Glomerular visceral epithelial cell (primary cell): ENCODE measurements around the gene RARS1.
"Not testable (repeated sequence)": the region's sequence is repeated elsewhere in the genome, so short reads cannot be mapped to it uniquely, and the experiment has no call there.

ENCODE experiments used
- DNase-seq: peaks from one replicate; pipeline ENCODE4 v3.0.0-alpha.2; 2016; ENCODE audit errors: extremely low spot score

Gene RARS1

DNA sequence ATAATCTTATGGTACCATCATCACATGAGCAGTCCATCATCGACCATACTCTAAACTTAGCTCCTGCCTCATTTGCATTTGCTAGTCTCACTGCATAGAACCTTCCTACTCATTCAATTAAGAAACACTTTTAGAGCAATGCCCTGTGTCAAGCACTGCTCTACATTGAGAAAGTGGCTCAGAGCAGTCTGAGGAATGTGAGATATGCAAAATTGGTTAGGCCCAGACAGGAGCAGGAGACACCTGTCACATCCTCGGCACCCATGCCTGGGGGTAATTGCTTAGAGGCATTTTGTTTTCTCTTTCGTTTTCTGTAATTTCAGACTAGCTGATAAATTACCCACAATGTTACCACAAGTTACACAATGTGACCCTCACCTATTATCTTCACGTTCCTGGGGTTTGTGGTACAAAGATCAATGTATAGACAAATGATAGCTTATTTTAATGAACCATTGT is 4.9 kb upstream of the RARS1 start:
- DNase-seq, result no peak

- DNase-seq, result no peak
Observed at GRCh38 chr5:168482361-168482760, 3.9 kb upstream of the RARS1 start.

DNA sequence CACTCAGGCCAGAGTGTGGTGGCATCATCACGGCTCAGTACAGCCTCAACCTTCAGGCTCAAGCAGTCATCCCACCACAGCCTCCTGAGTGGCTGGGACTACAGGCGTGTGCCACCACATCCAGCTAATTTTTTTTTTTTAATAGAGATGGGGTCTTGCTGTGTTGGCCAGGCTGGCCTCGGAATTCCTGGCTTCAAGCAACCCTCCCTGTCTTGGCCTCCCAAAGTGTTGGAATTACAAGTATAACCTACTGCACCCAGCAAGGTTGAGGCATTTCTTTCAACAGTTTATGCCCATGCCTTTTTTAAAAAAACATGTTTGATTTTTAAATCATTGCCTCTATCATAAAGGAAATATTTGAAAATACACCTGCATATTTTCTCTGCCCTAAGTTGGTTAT is 2.8 kb downstream of the RARS1 start:
- DNase-seq, result no peak

GRCh38 chr5:168494057-168494555 is 7.8 kb downstream of the RARS1 start:
- no peak for DNase-seq

- DNase-seq, result no peak
Observed at GRCh38 chr5:168502563-168503237, 16.4 kb downstream of the RARS1 start.

- no peak for DNase-seq
Observed at GRCh38 chr5:168513861-168514428, 27.7 kb downstream of the RARS1 start.

DNA sequence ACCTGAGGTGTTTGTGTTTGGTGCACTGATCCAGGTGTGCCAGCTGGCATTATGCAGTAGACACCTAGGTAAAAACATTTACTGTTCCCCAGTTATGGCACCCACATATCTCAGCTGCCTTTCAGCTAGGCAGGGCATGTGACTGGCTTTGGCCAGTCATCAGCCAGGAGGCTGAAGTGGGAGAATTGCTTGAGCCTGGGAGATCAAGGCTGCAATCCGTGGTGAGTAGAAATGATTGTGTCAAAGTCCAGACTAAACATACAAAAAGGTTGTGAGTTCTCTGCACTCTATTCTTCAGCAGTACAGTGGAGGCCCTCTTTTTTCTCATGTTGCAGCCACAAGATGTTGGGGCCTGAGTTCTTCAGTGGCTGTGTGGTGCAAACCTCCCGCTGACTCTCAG is 39.6 kb downstream of the RARS1 start:
- DNase-seq, result no peak

DNA sequence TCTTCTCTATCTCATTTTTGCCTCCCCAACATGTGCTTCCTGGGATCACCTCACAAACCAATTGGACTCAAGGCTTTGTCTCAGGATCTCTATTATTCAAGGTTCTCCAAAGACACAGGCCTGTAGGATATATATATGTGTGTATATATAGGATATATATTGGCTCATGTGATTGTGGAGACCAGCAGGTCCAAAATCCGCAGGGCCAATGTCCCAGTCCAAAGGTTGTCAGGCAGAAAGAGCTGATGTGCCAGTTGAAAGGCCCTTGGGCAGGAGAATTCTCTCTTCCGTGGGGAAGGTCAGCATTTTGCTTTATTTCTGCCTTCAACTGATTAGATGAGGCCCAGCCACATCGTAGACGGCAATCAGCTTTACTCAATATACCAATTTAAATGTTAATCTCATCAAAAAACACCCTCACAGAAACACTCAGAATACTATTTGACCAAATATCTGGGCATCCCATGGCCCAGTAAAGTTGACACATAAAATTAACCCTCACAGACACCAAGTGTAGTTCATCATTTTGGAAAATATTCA is 41.6 kb downstream of the RARS1 start:
- no peak for DNase-seq

DNA sequence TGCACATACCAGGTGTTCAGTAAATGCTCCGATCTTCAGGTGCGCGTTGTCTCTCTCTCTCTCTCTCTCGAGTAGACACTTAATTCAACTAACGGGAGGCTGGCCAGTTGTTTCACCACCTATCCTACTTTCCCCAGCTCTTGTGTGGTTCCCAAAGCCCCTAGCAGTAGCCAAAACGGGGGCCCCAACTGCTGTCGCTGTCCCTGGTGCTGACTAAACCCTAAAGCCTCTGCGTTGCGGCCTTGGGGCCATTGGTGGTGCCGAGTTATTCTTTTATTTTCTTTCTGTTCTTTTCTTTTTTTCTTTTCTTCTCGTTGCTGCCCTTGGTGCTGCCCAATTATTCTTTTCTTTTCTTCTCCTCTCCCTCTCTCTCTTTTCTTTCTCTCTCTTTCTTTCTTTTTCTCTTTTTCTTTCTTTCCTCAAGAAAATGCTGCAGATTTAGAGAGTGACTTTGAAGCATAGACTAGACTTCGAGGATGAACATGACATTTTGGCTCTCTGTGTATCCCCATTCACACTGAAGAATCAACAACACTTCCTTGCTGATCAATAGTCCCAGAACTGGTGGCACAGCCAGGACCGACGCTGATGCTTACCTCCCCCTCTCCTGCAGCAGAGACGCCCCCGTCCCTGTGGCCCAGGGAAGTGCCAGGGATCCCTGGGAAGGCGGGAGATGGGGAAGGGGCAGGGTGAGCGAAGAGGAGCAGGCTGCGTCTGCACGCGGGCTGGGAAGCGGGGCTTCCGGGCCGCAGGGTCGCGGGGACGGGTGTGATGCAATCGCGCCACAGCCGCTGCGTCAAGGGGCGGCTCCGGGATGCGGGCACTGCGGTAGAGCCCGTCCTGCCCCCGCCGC is 42.5 kb downstream of the RARS1 start, which contains the start of gene FBLL1:
Gene FBLL1, plus strand, starts transcription at position 785 of the 853 bp plus-strand sequence. CDS start 200 bp downstream, outside the sequence.
- DNase-seq, result no peak

DNA sequence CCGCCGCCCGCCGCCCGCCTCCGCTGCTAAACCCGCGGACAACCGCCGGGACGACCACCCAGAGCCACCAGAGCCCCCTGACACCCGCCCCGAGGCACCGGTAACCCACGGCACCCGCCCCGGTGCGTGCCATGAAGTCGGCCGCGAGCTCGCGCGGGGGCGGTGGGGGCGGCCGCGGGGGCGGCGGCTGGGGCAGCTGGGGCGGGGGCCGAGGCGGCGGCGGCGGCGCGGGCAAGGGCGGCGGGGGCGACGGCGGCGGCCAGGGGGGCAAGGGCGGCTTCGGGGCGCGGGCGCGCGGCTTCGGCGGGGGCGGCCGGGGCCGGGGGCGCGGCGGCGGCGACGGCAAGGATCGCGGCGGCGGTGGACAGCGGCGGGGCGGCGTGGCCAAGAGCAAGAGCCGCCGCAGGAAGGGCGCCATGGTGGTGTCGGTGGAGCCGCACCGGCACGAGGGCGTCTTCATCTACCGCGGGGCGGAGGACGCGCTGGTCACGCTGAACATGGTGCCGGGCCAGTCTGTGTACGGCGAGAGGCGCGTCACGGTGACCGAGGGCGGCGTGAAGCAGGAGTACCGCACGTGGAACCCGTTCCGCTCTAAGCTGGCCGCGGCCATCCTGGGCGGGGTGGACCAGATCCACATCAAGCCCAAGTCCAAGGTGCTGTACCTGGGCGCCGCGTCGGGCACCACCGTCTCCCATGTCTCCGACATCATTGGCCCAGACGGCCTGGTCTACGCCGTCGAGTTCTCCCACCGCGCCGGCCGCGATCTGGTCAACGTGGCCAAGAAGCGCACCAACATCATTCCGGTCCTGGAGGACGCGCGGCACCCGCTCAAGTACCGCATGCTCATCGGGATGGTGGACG is 43.3 kb downstream of the RARS1 start:
- DNase-seq, result no peak

DNA sequence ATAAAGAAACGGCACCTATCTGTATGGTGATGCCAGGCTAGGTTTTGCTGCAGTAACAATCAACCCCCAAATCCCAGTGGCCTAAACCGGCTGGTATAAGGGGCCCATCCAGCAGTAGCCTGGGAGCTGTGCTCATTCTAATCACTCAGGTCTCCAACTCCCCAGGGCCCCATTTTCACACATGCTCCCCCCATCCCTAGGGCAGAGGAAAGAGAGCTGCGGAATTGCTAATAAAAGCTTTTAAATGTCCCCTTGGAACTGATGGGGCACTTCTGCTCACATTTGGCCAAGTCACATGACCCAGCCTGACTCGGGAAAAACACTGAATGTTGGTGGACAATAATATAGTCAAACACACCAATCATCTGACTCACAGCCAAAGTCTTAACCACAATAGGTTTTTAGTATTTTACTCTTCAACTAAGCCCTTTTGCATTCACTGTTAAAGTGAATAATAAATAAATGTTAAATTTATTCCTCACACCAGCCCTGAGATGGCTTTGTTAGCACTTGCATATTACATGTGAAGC is 44.4 kb downstream of the RARS1 start:
- DNase-seq, result no peak

- DNase-seq, result no peak
Observed at GRCh38 chr5:168531191-168531590, 44.9 kb downstream of the RARS1 start.

DNA sequence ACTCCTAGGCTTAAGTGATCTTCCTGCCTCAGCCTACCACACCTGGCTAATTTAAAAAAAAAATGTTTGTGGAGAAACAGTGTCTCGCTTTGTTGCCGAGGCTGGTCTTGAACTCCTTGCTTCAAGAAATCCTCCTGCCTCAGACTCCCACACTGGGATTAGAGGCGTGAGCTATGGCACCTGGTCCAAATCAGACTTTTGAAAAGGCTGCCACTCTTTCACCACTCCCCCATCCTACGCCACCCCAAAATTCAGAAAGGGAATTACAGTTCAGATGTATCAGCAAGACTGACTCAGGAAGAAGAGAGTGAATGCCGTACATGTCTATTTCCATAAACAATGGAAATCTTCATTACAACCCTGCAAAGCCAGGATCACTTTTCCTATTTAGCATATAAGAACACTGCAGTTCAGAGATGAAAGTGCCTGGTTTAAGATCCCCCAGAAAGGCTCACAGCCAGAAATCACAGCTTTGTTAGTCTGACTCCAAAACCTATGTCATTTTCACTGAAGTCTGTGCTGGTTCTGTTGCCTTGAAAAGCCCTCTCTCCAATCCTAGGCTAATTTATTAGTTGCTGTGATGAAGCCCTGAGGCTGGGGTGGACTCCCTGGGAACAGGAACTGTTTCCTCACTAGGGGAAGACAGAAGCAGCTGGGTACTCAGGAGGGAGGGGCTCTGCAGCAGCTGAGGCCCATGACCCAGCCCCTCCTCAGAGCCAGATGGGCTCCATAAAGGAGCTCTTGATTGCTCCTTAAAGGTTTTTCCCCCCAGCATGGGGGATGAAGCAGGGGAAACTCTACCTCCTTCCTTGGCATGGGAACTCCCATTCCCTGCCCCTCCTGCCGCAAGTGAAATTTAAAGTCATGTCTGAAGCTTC is 46.0 kb downstream of the RARS1 start:
- DNase-seq, result no peak

- not testable (repeated sequence) for DNase-seq
Observed at GRCh38 chr5:168534351-168534750, 48.1 kb downstream of the RARS1 start.

- no peak for DNase-seq
Observed at GRCh38 chr5:168537176-168537575, 50.9 kb downstream of the RARS1 start.

- no peak for DNase-seq
Observed at GRCh38 chr5:168549554-168549953, 63.3 kb downstream of the RARS1 start.

DNA sequence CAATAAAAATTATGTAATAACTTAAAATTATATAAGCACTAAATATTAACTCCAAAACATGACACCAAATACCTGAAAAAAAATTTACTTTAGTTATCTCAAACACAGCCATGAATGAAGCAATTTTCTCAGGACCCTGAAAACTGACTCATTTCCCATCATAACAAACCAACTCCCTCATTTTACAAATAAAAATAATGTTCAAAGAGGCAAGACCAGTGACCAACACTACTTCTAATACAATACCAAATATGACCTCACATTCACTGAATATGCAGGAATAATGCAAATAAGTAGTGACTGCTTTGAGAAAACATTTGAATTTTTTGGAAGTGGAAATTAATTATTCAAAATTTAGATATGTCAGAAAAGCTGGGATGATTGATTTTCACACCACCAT is 64.4 kb downstream of the RARS1 start:
- no peak for DNase-seq

DNA sequence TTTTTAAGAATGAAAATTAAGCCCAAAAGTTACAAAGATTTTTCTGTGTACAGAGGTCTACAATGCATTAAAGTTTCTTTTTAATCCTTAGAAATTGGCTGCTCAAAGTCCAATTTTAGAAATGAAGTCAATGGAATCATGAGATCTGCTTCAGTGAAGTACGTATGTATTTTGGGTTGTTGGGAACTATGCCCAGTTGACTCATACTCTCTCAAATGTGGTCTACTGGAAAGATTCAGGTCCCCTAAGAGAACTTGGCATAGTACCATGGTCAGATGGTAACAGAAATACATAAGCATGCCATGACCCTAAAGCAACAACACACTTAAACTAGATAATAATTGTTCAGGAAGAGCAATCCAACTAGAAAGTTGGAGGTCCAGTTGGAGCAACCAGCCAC is 65.9 kb downstream of the RARS1 start:
- DNase-seq, result peak; percentile 68

DNA sequence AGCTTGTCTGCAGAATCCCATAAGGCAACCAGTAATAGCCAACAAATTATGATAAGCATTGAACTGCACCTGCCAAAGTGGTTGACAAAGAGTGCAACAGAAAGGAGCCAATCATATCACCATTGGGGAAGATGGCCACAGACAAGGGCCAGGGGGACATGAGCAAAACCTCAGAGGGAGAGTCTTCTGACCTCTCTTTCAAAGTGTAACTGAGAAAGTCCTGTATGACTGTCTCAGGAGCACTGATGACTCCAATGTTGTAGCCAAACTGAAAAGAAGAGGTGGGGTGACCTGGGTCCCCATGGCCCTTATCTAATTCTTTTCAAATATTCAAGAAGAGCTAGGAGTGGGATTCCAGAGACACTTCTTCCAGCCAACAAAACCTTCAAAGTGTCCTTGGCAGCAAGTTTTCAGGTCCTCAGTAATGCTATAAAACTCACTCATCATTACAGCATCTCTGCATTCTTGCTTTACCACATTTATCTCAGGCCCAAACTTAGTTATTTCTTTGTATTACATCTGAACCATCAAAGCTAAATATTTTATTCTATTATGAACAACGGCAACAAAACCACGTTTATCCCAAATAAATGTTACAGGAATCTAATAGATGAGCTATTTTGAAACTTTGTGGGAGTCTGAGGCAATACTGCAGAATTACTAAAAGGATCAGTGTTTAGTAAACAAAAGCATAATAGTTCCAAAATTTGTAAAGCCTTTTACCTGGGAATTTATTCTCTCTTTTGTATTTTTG is 67.3 kb downstream of the RARS1 start:
- DNase-seq, result no peak
